Activated T-cell treated with anti-CD3 and anti-CD28 coated beads for 4 hours (primary cell): ENCODE data around the gene ADGRG1.
"Not testable (repeated sequence)": the region's sequence is repeated elsewhere in the genome, so short reads cannot be mapped to it uniquely, and the experiment has no call there.

Source experiments
- DNase-seq: peaks from one replicate; pipeline ENCODE4 v3.0.0-alpha.2; 2020

ADGRG1 gene

DNA sequence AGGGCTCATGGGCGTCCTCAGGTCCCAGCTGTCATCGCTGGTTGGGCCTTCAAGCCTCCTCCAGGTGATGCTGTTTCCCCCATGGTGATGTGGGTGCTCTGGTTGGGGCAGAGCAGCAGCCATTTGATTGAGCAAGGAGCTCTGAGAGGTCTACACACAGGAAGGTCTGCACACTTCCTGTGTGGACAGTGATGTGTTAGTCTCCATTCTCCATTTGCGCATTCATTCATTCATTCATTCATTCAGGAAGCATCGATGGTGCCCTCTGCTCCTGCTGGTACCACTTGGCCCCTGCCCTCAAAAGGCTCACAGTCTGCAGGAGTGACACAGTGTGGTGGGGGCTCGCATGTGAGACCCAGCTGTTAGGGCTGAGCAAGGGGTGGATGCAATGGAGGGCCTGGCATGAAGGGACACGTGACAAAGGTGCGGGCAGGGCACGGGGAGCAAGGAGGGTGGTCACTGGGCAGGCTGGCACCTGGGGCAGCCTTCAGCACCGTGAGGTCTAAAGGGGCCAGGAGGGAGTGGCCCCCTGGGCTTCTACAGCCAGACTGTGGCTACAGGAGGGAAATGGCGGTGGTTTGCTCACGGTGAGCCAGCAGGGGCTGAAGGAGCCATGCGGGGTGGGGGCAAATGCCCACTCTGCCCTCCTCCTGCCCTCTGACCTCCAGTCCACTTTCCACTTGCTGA is 41.2 kb downstream of the ADGRG1 start:
- DNase-seq = no peak

DNA sequence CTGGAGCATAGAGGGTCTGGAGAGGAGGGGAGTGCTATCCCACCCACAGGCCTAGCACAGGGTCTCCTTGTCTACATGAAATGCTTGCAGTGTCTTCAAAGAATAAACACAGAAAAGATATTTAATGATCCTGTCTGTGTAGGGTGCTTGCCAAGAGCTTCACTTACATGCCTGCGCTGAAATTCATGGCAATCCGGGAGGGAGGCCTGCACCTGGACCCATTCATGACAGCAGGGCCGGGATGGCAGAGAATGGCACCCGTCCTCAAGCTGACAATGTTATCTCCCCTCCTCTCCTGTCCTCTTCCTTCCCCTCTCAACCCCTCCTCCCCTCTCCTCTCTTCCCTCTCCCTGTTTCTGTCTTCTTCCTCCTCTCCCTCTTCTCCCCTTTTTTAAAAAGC is 41.8 kb downstream of the ADGRG1 start:
- no peak for DNase-seq

DNA sequence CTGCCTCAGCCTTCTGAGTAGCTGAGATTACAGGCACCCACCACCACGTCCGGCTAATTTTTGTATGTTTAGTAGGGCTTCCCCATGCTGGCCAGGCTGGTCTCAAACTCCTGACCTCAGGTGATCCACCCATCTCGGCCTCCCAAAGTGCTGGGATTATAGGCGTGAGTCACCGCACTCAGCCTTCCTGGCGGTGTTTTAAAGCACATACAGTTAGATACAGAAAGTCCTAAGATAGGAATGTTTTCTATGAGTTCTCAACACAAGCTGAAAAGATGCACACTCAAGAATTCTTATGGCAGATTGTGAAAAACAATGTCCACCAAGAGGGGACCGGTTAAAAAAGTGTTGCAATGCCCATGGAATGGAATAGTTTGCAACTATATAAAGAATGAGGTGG is 43.0 kb downstream of the ADGRG1 start:
- DNase-seq = not testable (repeated sequence)

DNA sequence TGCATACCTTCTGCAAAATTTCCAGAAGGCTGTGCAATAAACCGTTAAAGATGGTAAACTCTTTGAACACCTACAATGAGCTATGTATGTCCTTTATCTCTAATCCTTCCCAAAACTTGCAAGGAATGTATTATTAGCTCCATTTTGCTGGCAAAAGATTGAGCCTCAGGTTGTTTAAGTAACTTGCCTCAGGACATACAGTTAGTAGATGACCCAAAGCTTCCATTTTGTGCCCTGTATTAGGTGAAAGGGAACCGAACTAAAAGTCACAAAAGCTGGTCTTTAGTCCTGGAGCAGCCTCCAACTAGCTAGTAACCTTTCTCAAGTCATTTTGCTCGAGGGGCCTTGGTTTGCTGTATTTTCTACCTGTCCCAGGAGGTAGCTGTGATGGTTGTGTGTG is 44.0 kb downstream of the ADGRG1 start:
- DNase-seq = no peak

DNA sequence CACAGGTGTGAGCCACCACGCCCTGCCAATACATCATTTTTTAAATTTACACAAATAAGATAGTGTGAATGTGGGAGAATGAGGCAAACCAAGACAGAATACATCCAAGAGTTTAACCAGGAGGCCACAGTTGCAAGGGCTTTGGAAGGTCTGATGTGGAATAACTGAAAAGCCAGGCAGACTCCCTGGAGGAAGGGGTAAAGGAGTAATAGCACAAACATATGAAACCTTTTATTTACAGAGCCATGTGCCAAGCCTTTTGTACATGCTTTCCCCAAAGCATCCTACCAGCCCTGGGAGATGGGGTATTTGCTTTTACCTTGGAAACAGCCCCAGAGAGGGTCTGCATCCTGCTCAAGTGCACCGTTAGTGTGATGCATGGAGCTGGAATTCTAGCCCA is 44.4 kb downstream of the ADGRG1 start:
- no peak for DNase-seq

DNA sequence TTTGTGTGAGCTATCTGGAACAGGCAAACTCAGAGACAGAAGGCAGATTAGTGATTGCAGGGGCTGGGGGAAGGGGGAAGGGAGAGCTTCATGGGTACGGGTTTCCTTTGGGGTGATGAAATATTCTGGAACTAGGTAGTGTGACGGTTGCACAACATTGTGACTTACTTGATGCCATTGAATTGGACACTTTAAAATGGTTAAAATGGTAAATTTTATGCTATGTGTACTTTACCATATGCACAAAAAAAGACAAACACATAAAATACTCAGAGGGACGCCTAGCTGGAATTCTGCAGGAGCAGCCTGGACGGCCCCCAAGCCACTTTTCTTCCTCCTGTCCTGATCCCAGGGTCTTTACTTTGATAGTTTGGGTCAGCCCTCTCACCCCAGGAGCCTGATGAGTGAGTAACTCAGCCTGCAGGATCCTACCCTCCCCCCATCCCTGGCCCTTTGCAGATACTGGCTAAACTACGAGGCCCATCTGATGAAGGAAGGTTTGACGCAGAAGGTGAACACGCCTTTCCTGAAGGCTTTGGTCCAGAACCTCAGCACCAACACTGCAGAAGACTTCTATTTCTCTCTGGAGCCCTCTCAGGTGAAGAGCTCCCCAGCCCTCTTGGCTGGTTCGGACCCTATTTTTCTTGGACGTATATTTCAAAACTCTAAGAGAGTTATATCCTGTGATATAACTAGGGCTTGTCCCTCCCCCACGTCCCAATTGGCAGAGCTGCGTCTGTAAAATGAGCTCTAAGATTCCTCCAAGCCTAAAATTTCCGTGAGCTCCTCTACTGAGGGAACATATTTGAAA is 47.5 kb downstream of the ADGRG1 start:
- DNase-seq = no peak

DNA sequence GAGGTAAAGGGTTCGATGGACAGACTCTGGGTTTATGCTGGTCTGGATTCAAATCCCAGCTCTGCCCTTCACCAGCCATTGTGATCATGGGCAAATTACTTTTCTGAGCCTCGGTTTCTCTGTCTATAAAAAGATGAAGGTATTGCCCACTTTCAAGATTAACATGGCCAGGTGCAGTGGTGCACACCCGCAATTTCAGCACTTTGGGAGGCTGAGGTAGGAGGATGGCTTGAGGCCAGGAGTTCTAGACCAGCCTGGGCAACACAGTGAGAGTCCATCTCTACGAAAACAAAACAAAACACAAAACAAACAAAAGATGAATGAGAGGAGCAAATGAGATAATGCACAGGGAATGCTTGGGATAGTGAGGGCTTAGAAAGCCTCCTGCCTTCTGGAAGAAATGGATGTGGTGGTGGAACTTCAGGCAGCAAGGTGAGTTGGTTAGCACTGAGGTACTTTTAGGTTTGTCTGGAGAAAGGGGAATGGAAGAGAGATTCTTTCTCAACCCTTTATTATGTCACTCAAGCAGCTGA is 48.2 kb downstream of the ADGRG1 start:
- no peak for DNase-seq

DNA sequence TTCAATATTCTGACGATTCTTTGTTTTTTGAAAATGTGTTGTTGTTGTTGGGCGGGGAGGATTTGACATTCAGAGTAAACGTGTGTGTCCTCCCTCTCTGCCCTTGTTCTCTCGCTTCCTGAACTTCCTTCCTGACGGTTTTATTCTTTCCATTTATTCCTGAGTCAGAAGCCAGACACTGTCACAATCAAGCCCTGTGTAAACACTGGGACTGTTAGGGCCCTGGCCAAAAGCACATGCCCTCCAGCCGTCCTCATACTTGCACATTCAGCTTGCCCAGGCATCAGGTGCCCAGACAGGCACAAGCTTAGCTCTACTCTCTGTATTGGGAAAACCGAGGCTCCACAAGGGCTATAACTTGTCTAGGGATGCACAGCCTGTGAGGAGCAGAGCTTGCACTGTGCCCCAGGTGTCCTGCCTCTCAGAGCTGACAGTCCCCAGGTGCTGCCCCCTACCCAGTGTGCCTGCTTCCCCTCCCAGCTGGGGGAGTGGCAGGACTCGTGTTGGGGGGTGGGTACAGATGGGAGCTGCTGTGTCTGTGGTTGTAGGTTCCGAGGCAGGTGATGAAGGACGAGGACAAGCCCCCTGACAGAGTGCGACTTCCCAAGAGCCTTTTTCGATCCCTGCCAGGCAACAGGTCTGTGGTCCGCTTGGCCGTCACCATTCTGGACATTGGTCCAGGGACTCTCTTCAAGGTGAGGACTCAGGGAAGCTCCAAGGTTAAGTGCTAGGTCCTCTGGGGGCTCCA is 49.4 kb downstream of the ADGRG1 start:
- DNase-seq = no peak

DNA sequence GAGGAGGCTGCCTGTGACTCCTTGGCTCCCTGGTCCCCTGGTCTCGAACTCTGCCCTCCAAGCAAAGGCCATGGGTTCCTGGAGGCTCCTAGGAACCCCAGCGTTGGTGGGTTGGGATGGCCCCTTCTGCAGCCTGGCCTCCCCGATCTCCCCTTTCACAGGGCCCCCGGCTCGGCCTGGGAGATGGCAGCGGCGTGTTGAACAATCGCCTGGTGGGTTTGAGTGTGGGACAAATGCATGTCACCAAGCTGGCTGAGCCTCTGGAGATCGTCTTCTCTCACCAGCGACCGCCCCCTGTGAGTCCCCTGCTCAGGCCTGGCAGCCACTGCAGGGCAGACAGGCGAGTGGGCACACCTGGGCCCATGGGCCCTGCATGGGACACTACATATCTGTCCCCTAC is 50.6 kb downstream of the ADGRG1 start:
- no peak for DNase-seq

DNA sequence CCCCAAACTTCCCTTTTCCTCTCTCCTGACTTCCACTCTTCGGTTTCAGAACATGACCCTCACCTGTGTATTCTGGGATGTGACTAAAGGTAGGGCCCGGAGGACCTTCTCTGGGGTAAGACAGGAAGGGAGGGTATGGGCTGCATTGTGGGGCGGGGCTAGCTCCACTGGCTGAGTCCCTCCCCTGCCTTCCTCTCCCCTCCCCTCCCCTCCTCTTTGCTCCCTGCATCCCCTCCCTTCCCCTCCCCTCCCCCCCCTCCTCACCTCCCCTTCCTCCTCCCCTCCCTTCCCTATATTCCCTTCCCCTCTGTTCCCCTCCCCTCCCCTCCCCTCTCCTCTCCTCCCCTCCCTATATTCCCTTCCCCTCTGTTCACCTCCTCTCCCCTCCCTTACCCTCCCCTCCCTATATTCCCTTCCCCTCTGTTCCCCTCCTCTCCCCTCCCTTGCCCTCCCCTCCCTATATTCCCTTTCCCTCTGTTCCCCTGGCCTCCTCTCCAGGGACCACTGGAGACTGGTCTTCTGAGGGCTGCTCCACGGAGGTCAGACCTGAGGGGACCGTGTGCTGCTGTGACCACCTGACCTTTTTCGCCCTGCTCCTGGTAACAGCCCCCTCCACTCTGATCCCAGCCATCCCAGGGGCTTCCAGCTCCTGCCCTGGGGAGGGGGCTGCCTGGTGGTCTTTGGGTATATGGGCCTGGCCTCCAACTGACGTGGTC is 51.5 kb downstream of the ADGRG1 start:
- no peak for DNase-seq

DNA sequence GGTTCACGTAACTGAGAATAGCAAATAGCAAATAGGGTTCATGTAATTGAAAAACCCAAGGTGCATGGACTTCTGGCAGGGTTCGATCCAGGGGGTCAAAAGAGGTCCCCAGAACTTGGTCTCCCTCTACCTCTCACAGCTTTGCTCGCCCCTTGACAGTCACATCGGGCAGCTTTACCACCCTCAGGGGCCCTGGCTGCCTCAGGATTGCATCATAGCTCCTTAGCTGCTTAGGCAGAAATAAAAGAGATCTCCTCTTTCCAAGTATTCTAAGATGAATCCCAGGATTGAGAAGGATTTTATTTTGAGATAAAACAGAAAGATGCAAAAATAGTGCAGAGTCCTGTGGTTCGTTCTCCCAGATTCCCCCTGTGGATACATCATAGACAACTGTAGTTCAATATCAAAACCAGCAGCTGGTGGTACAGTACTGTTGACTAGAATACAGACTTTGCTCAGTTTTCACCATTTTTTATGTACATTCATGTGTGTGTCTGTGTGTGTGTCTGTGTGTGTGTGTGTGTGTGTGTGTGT is 52.5 kb downstream of the ADGRG1 start:
- DNase-seq = no peak

DNA sequence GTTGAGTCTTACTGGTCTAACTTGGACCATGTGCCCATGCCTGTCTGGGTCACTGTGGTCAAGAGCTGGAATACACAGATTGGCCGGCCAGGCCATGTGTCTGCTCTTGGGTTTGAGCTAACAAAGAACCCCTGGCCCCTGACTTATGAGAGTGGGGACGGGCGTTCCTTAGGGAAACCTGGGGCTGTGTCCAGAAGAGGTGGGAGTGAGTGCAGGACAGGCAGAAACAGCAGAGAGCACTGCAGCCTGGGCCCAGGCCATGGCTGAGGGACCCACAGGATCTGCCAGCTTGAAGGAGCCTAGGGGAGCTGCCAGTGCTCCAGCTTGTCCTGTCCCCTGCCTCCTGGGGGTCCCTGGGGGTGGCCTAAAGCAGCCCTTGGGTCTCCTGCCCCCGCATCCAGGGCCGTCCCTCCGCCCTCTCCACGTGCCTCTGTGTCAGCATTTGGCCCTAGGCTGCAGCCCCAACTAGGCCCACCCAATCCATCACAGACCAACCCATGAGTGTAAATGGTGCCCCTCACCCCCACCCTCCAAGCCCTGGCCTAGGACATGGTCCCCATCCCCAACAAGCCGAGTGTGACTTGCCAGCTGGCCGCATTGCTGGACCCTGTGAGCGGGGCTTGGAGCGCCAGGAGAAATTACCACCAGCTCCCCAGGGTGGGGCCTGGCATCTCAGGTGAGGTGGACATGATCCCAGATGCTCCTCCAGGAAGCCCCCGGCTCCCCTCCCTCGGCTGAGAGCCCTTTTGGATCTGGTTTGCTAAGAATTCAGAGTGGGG is 53.7 kb downstream of the ADGRG1 start:
- no peak for DNase-seq

DNA sequence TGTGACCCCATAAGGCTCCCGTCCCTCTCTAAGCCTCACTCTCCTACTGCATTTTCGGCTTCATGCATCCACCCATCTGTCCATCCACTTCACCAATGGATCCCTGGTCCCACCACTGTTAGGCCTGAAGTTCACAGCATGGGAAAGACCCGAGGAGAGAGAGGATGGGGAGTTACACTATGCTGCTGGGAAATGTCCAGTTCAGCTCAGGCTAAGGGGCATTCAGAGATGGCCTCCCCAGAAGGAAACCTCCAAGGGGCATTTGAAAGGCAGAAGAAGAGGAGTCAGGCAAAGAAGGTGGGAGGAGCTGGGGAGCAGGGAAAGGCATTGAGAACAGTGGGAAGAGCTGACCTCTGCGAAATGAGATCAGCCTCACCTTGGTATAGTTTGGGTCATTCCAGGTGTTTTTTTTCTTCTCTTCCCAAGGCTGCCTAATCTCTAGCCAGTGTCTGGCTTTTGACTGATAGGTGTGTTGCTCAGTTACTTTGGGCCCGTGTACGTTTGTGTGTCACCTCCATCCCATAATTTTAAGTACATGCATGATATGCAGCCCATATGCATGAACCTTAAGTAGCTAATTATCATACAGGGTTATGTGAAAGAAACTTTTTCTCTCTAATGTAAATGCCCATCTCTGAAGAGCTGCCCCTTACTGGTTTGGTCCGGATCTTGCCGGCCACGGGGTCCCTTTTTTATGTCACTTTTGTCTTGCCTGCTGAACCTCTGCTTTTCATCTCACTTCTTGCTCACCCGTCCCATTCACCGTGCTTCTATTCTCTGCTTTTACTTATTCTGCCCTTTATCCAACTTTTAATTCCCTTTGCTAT is 54.6 kb downstream of the ADGRG1 start:
- DNase-seq = no peak

DNA sequence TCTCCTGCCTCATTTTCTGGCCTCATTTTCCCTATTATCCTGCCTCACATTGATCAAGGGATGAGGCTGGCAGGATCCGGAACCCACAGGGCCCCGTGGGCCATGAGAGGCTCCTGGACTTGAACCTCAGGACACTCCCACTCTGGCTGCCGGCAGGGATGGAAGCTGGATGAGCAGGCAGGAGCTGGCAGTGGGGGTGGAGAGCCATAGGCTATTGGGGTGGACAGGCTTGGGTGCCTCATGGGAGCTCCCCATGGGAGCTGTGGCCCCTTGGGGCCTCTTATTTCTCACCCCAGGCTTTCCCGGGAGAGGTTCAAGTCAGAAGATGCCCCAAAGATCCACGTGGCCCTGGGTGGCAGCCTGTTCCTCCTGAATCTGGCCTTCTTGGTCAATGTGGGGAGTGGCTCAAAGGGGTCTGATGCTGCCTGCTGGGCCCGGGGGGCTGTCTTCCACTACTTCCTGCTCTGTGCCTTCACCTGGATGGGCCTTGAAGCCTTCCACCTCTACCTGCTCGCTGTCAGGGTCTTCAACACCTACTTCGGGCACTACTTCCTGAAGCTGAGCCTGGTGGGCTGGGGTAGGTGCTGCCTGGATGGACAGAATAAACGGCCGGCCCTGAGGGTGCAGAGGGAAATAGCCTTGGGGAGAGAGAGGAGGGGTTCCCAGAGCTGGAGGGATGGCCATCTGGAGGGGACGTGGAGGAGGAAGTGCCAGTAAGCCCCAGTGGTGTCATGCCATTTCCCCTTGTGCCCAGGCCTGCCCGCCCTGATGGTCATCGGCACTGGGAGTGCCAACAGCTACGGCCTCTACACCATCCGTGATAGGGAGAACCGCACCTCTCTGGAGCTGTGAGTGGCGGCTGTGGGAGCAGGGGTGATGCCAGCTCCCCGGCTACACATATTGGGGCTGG is 55.5 kb downstream of the ADGRG1 start:
- no peak for DNase-seq

DNA sequence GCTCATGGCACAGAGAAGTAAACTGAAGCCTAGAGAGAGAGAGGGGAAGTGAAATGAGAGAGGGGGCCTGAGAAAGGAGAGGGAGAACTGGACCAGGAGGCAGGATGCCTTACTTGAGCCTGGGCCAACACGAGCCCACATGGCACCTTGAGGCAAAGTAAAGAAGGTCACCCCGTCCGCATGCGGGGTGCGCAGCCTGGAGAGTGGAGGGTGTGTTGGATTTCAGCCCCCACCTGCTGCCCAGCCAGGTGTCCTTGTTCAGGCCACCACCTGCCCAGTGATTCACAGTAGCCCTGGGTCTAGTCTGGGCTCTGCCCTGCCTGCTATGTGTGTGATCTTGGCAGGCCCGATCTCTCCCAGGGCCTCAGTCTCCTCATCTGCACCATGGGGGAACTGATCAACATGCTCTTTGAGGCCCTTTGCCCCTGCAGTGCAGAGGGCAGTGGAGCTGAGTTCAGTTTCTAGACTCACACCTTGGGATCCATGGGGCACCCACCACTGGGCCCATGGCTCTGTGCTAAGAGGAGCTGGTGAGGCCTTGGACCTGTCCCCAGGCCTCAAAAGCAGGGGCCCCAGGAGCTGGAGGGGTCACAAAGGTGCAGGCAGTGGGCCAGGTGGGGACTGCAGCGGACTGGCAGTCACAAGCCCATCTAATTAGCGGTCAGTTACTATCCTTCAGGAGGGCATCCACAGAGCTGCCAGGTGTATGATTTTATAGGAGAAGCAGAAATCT is 56.4 kb downstream of the ADGRG1 start:
- DNase-seq = no peak

DNA sequence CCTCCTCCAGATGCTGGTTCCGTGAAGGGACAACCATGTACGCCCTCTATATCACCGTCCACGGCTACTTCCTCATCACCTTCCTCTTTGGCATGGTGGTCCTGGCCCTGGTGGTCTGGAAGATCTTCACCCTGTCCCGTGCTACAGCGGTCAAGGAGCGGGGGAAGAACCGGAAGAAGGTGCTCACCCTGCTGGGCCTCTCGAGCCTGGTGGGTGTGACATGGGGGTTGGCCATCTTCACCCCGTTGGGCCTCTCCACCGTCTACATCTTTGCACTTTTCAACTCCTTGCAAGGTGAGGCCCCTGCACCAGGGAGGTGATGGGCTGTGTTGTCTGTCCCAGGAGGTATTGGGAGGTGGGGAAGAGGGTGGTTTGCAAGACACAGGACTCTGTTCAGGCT is 57.2 kb downstream of the ADGRG1 start:
- no peak for DNase-seq

DNA sequence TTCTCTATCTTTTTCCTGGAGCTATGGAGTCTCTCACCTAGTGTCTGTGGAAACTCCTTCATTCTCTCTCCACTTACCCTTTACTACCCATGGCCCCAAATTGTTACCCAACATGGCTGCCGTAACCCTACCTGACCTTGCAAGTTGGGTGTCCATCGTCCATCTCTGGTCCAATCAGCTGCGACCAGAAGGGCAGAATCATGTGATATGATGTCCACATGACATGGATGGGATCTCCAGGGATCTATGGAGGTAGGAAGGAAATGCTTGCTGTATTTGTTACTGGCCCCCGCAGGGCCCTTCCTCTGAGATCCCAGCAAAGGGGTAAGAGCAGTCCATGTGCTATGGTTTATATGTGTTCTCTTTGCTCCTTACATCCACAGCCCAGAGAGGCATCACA is 58.1 kb downstream of the ADGRG1 start:
- no peak for DNase-seq

DNA sequence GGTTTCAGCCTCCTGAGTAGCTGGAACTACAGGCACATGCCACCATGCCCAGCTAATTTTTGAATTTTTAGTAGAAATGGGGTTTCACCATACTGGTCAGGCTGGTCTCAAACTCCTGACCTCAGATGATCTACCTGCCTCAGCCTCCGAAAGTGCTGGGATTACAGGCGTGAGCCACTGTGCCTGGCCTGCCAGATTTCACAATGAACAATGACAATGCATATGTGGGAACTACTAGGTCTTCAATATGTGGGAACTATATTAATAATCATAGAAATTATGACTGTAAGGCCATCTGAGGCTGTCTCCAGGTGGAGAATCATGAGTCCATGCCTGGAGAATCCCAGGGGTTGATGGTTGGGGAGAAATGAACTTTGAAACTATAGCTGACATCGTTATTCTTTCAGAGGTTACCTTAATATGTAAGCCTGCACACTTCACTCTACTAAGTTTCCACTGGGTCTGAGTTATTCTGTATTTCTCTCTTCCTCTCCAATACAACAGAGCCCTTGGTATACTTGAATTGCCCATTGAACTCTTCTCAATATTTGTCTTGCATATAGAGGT is 59.0 kb downstream of the ADGRG1 start:
- DNase-seq = no peak

DNA sequence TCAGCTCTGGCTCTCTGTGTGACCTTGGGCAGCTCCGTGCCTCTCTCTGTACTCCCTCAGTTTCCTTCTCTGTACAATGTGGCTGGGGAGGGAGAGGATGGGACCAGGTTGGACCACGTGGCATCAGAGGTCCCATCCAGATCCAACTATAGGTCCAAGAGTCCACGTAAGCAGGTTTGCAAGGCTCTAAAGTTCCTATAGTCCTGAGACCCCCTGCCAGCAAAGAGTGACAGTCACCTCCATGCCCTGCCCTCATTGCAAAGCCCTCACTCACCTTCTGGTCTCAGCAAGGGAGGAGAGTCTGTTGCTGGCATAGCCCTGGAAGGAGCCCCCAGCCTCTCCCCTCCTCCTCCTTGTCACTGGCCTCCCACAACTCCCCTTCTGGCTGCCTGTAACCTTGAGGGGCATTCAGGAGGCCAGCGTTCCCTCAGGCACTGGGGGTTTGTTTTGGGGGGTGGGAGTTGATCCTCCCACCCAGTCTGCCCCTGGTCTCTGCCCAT is 60.1 kb downstream of the ADGRG1 start:
- DNase-seq = no peak
